K562 (cell line): ENCODE measurements around the gene NOC4L. TPM values are rescaled to one million over a fixed set of nuclear protein-coding genes. Genes with fewer than 3 reads are reported as not detected.

Experiments used
- GATAD2A ChIP-seq: fragments of 450-650 bp; IDR thresholded peaks from 2 replicates; pipeline ENCODE4 v1.6.1; 2017
- MAFF ChIP-seq: IDR thresholded peaks from 2 replicates; pipeline ENCODE4 v1.6.1; 2012; ENCODE audit warnings: low read length, improper control_type of control experiment
- polyA plus RNA-seq, 8 experiments: library from polyadenylated mRNA; depleted of rRNA in 4 of 8; stranded (reverse) in 5 of 8; unstranded in 3 of 8; fragments of >200 nt; fragmentation: Nextera tagmentation in 2 of 8; fragmentation: Illumina TruSeq in 1 of 8; extraction: Ambion mirVana in 2 of 8; extraction: Trizol in 1 of 8; gene quantifications; 2 replicates each; pipeline versions ENCODE4 v1.2.1 to v1.2.3, GENCODE V29; 2011 to 2014; ENCODE audit warnings: inconsistent platforms in 1 of 8, missing spikeins in 1 of 8
- total RNA-seq, 7 experiments: library from RNA; depleted of rRNA in 6 of 7; stranded (reverse); fragments of >200 nt in 6 of 7; fragmentation: Illumina TruSeq in 2 of 7; extraction: Trizol in 2 of 7; gene quantifications; 2 replicates each; pipeline versions ENCODE4 v1.2.1 to v1.2.3, GENCODE V29; 2011 to 2021; ENCODE audit warnings: low replicate concordance in 1 of 7
- TF ChIP-seq, protein P1 (sequence below): fragments of 200-800 bp; sonication (Bioruptor generic); IDR thresholded peaks from 2 replicates; pipeline ENCODE4 v1.6.1; 2016; ENCODE audit warnings: missing genetic modification characterization, missing compliant biosample characterization
- TF ChIP-seq, protein P2 (sequence below): fragments of 250-450 bp; sonication (Bioruptor Pico); IDR thresholded peaks from 2 replicates; pipeline ENCODE4 v1.8.0; 2022; ENCODE audit warnings: moderate library complexity, mild to moderate bottlenecking, inconsistent platforms
- TF ChIP-seq, protein P3 (sequence below): fragments of 450-650 bp; formaldehyde crosslinking; IDR thresholded peaks from 2 replicates; pipeline ENCODE4 v1.4.0; 2020; ENCODE audit warnings: mild to moderate bottlenecking, moderate library complexity

NOC4L gene
- total and polyA plus RNA-seq, 9 of the 15 experiments (the other 6 are each of a cell fraction or from before 2014, with no cell fraction given): 1.3 to 77.0 (median 20.0) TPM

DNA sequence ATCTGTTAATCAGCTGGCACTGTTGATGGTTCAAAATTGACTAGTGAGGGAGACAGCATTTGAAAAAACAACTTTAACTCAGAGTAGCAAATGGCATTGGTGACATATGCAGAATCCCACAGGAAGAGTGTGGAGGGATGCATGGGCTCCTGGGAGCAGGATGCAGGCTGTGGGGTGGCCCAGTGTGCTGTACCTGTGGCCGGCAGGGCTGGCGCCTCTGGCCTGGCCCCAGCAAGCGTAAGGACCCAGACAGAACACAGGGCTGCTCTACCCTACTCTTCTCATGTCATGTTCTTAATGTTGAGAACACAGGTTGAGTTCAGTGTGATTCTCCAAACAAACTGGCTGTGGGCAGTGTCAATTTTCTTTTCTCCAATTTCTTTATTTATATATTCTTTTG, 33.6 kb upstream of the NOC4L start (continued):
- TF ChIP-seq, protein P1, sequence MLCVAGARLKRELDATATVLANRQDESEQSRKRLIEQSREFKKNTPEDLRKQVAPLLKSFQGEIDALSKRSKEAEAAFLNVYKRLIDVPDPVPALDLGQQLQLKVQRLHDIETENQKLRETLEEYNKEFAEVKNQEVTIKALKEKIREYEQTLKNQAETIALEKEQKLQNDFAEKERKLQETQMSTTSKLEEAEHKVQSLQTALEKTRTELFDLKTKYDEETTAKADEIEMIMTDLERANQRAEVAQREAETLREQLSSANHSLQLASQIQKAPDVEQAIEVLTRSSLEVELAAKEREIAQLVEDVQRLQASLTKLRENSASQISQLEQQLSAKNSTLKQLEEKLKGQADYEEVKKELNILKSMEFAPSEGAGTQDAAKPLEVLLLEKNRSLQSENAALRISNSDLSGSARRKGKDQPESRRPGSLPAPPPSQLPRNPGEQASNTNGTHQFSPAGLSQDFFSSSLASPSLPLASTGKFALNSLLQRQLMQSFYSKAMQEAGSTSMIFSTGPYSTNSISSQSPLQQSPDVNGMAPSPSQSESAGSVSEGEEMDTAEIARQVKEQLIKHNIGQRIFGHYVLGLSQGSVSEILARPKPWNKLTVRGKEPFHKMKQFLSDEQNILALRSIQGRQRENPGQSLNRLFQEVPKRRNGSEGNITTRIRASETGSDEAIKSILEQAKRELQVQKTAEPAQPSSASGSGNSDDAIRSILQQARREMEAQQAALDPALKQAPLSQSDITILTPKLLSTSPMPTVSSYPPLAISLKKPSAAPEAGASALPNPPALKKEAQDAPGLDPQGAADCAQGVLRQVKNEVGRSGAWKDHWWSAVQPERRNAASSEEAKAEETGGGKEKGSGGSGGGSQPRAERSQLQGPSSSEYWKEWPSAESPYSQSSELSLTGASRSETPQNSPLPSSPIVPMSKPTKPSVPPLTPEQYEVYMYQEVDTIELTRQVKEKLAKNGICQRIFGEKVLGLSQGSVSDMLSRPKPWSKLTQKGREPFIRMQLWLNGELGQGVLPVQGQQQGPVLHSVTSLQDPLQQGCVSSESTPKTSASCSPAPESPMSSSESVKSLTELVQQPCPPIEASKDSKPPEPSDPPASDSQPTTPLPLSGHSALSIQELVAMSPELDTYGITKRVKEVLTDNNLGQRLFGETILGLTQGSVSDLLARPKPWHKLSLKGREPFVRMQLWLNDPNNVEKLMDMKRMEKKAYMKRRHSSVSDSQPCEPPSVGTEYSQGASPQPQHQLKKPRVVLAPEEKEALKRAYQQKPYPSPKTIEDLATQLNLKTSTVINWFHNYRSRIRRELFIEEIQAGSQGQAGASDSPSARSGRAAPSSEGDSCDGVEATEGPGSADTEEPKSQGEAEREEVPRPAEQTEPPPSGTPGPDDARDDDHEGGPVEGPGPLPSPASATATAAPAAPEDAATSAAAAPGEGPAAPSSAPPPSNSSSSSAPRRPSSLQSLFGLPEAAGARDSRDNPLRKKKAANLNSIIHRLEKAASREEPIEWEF (CRISPR knock-in tag): no peak
- no peak for TF ChIP-seq GATAD2A
- TF ChIP-seq, protein P2, sequence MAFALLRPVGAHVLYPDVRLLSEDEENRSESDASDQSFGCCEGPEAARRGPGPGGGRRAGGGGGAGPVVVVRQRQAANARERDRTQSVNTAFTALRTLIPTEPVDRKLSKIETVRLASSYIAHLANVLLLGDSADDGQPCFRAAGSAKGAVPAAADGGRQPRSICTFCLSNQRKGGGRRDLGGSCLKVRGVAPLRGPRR (CRISPR knock-in tag): no peak
- TF ChIP-seq, protein P3, sequence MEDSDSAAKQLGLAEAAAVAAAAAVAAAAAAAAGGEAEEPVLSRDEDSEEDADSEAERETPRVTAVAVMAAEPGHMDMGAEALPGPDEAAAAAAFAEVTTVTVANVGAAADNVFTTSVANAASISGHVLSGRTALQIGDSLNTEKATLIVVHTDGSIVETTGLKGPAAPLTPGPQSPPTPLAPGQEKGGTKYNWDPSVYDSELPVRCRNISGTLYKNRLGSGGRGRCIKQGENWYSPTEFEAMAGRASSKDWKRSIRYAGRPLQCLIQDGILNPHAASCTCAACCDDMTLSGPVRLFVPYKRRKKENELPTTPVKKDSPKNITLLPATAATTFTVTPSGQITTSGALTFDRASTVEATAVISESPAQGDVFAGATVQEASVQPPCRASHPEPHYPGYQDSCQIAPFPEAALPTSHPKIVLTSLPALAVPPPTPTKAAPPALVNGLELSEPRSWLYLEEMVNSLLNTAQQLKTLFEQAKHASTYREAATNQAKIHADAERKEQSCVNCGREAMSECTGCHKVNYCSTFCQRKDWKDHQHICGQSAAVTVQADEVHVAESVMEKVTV (CRISPR knock-in tag): no peak
- no peak for TF ChIP-seq MAFF
